Activated CD8-positive, alpha-beta T cell treated with anti-CD3 and anti-CD28 coated beads for 36 hours (primary cell): ENCODE measurements around the gene NIPAL4. TPM values are rescaled to one million over a fixed set of nuclear protein-coding genes. Genes with fewer than 3 reads are reported as not detected.

Source experiments
- ATAC-seq: fragments of 200-7000 bp; cut with Tn5 transposase; one replicate; pipeline ENCODE4 v1.10.0; 2021; ENCODE audit warnings: mild to moderate bottlenecking, moderate library complexity
- CTCF ChIA-PET: fragments of 350-600 bp; sonication (Branson Sonifier 250); formaldehyde crosslinking; loops from one replicate; lab custom pipeline; 2021; ENCODE audit warnings: antibody characterized with exemption; lab: Charles Lee
- POLR2A ChIA-PET: fragments of 350-600 bp; sonication (Branson Sonifier 250); formaldehyde crosslinking; loops from one replicate; lab custom pipeline; 2021; ENCODE audit warnings: antibody characterized with exemption; lab: Charles Lee
- DNase-seq: peaks from one replicate; pipeline ENCODE4 v3.0.0-alpha.2; 2020
- H3K27ac Mint-ChIP-seq: one replicate; pipeline ENCODE4 v1.8.0; 2021; ENCODE audit warnings: mild to moderate bottlenecking, mixed read lengths
- H3K27me3 Mint-ChIP-seq: one replicate; pipeline ENCODE4 v1.8.0; 2021; ENCODE audit warnings: mixed read lengths
- H3K36me3 Mint-ChIP-seq: one replicate; pipeline ENCODE4 v1.8.0; 2021; ENCODE audit warnings: low read depth, mixed read lengths
- H3K4me1 Mint-ChIP-seq: one replicate; pipeline ENCODE4 v1.8.0; 2021; ENCODE audit warnings: low read depth, mixed read lengths
- H3K4me3 Mint-ChIP-seq: one replicate; pipeline ENCODE4 v1.8.0; 2021; ENCODE audit warnings: mild to moderate bottlenecking, moderate library complexity, mixed read lengths
- H3K9me3 Mint-ChIP-seq: one replicate; pipeline ENCODE4 v1.8.0; 2021; ENCODE audit warnings: mixed read lengths
- intact Hi-C: fragments of 100-400 bp; cut with micrococcal nuclease; formaldehyde crosslinking; loops from one replicate; pipeline ENCODE4 v1.10.0; 2022
- total RNA-seq, 2 experiments: library from RNA; stranded (reverse); gene quantifications; one replicate each; pipeline ENCODE4 v1.2.3, GENCODE V29; 2021
- TF ChIP-seq, protein P1 (sequence below): fragments of 200-600 bp; IDR thresholded peaks from one replicate; pipeline ENCODE4 v1.8.0; 2022; ENCODE audit warnings: antibody characterized with exemption, mild to moderate bottlenecking

NIPAL4 gene
- total RNA-seq, 2 experiments from 2014 or later: 0.29 to 0.72 TPM

DNA sequence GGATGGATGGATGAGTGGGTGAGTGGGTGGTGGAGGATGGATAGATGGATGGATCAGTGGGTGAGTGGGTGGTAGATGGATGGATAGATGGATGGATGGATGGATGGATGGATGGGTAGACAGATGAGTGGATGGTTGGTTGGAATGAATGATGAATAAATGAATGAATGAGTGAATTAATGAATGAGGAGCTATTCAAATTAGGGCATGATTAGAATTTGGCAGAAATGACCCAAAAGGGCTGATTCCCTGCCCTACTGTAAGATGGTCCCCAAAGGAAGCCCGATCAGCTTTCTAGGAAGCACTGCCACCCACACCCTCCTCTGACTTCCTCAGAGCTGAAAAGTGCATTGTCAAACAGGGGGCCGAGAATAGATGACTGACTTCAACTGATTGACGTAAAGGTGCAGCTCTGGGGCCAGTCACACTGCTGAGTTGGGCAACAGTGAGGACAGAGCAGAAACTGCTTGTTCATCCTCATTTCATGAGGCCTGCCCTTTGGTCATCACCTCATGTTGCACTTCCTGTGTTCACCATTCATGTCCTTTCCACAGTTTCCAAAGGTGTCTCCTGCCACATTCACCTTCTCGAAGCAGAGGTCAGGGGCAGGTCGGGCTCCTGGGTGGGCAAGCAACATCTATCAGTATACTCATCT lies 34.3 kb downstream of the NIPAL4 start:
- Mint-ChIP-seq H3K36me3 (peaks cover 3% of the 10 kb centered on the region), H3K4me3 (no peak overlapping the region), H3K27me3 (no peaks in the 10 kb centered on the region), H3K9me3 (no peaks in the 10 kb centered on the region), H3K27ac (no peak overlapping the region), H3K4me1 (peaks cover 4% of the 10 kb centered on the region)
- ChIA-PET POLR2A (interaction anchor here (0.6 kb wide), 1 partner anchor 236 kb away, joined by 3 read pairs; no protein-coding TSS in a partner anchor), CTCF (interaction anchor here (1.2 kb wide), 1 partner anchor 249 kb away, joined by 3 read pairs; no protein-coding TSS in a partner anchor)
- ATAC-seq (peak; percentile 13), DNase-seq (no peak)
- intact Hi-C loops: no loop called here
- TF ChIP-seq, protein P1, sequence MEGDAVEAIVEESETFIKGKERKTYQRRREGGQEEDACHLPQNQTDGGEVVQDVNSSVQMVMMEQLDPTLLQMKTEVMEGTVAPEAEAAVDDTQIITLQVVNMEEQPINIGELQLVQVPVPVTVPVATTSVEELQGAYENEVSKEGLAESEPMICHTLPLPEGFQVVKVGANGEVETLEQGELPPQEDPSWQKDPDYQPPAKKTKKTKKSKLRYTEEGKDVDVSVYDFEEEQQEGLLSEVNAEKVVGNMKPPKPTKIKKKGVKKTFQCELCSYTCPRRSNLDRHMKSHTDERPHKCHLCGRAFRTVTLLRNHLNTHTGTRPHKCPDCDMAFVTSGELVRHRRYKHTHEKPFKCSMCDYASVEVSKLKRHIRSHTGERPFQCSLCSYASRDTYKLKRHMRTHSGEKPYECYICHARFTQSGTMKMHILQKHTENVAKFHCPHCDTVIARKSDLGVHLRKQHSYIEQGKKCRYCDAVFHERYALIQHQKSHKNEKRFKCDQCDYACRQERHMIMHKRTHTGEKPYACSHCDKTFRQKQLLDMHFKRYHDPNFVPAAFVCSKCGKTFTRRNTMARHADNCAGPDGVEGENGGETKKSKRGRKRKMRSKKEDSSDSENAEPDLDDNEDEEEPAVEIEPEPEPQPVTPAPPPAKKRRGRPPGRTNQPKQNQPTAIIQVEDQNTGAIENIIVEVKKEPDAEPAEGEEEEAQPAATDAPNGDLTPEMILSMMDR: no peak

DNA sequence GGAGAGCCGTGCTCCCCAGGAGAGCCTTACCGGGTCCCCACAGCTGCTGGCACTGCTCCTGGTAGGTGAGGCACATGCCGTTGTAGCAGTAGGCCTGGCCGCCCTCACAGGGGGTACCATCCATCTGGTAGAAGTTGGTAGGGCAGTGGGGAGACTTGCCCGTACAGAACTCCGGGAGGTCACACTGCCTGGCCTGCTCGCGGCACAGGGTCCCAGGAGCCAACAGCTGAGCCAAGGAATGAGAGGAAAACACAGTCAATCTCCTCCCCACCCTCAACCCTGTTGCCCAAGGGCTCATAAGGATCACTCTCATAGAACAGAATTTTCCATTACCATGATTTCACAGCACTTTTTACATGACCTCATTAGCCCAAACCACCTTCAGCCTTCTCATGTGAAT lies 36.9 kb downstream of the NIPAL4 start:
- no peak overlapping the region for H3K4me3 Mint-ChIP-seq
- ATAC-seq (no peak), DNase-seq (no peak)
- ChIA-PET POLR2A (no interaction called here), CTCF (no interaction called here)
- intact Hi-C loops: no loop called here
- H3K9me3 Mint-ChIP-seq: no peaks in the 10 kb centered on the region
- H3K4me1 Mint-ChIP-seq: peaks cover 4% of the 10 kb centered on the region
- peaks cover 3% of the 10 kb centered on the region for H3K36me3 Mint-ChIP-seq
- H3K27ac Mint-ChIP-seq: no peak overlapping the region
- H3K27me3 Mint-ChIP-seq: no peaks in the 10 kb centered on the region
- TF ChIP-seq, protein P1: no peak

- ATAC-seq (no peak), DNase-seq (no peak)
- Mint-ChIP-seq H3K9me3 (no peaks in the 10 kb centered on the region), H3K27me3 (no peaks in the 10 kb centered on the region), H3K27ac (no peak overlapping the region), H3K4me1 (peaks cover 4% of the 10 kb centered on the region), H3K4me3 (no peak overlapping the region), H3K36me3 (peaks cover 3% of the 10 kb centered on the region)
- CTCF ChIA-PET: no interaction called here
- POLR2A ChIA-PET: no interaction called here
- TF ChIP-seq, protein P1: no peak
- intact Hi-C loops: no loop called here
Observed at GRCh38 chr5:157497875-157498611, 38.0 kb downstream of the NIPAL4 start.

GRCh38 chr5:157502143-157502647 lies 42.2 kb downstream of the NIPAL4 start:
- H3K9me3 Mint-ChIP-seq: no peaks in the 10 kb centered on the region
- H3K27me3 Mint-ChIP-seq: no peaks in the 10 kb centered on the region
- no peaks in the 10 kb centered on the region for H3K36me3 Mint-ChIP-seq
- CTCF ChIA-PET: interaction anchor here (2.2 kb wide), 1 partner anchor 241 kb away, joined by 7 read pairs; the partner anchor contains the start of gene LSM11
- intact Hi-C loops: no loop called here
- no peak for DNase-seq
- H3K4me1 Mint-ChIP-seq: no peaks in the 10 kb centered on the region
- TF ChIP-seq, protein P1: no peak
- H3K27ac Mint-ChIP-seq: no peak overlapping the region
- H3K4me3 Mint-ChIP-seq: no peak overlapping the region
- POLR2A ChIA-PET: interaction anchor here (0.8 kb wide), 1 partner anchor 105 kb away, joined by 3 read pairs; no protein-coding TSS in a partner anchor
- no peak for ATAC-seq
